Left cardiac atrium (tissue), 4 donors: ENCODE results near the gene WNT16. TPM values are rescaled to one million over a fixed set of nuclear protein-coding genes. Genes with fewer than 3 reads are reported as not detected.

Source experiments
- ATAC-seq, 2 donors: fragments of 200-7000 bp; cut with Tn5 transposase; one replicate each; pipeline ENCODE4 v1.9.1; 2020; ENCODE audit warnings: mild to moderate bottlenecking in 2 of 2, moderate library complexity in 2 of 2
- DNase-seq: peaks from one replicate; pipeline ENCODE4 v3.0.0-alpha.2; 2020
- intact Hi-C, 2 donors: fragments of 100-400 bp; cut with DNase I; formaldehyde crosslinking; loops; one replicate each; pipeline versions ENCODE4 v1.14.1 to v1.15.1; 2022 to 2023
- total RNA-seq, 2 donors: library from RNA; stranded (reverse); fragmentation: NEBNext Ultra II Directional; extraction: Animal tissue kit (Norgen Biotek cat#: 25700); gene quantifications; one replicate each; pipeline ENCODE4 v1.2.1, GENCODE V29; 2021
- donor health status: DM: no; HTN: yes; CAD: no.
- donor health status: DM: no; HTN: yes; CAD: no; lungs with severe emphysema.
- donor health status: DM: yes; HTN: yes; CAD: no.
- donor health status: Dilated cardiomyopathy.

Gene WNT16
- total RNA-seq, 2 donors from 2014 or later, result not detected

GRCh38 chr7:121384265-121384664, 55.5 kb downstream of the WNT16 start:
- intact Hi-C loops, result no loop called here
- DNase-seq (no peak), ATAC-seq (peak; percentile 41 to 77)

GRCh38 chr7:121385056-121385799, 56.4 kb downstream of the WNT16 start:
- ATAC-seq, result no peak
- intact Hi-C loops, result no loop called here
- no peak for DNase-seq

DNA sequence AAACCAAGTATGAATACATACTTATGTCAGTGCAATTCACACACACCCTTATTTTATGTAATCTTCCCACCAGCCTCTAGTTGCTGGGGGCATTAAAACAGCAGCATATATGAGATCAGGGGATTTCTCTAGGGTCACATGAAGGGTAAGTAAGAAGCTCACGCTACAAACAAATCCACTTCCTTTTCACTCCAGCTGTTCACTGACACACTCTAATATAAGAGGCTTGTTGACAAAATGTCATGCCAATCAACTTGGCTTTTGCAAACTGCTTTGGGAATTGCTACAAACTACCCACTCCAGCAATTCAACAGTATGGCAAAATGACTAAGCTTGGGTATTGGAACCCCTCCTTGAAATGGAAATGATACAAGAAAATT, 57.0 kb downstream of the WNT16 start:
- DNase-seq (no peak), ATAC-seq (peak in 1 of 2 donors; percentile 70)
- intact Hi-C loops, result no loop called here

- no peak for ATAC-seq
- intact Hi-C loops, result no loop called here
- DNase-seq, result no peak
These were observed 60.1 kb downstream of the WNT16 start for GRCh38 chr7:121388950-121389349.

DNA sequence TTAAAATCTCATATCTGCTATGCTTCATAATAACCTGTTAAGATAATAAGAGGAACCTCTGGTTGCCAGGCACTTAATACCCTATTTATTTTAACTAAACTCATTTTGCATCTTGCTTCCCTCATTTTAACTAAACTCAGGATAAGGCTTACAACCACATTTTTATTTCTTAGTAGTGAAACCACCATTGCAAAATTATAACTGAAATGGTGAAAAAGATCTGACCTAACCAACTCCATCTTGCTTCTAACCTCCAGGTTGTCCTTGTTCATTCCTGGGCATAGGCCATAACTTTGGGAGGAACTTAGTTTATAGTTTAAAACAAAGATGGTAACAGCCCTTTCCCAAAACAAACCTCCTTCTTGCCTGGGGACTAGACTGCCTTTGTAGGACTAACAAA, 61.3 kb downstream of the WNT16 start:
- intact Hi-C loops, result no loop called here
- no peak for ATAC-seq
- no peak for DNase-seq

GRCh38 chr7:121390617-121391016, 61.8 kb downstream of the WNT16 start:
- intact Hi-C loops, result no loop called here
- DNase-seq, result no peak
- no peak for ATAC-seq

Other genes starting within 250 kb of the WNT16 start
- 10 to 100 TPM; 47.5 to 68.4 TPM for gene FAM3C, start 67.3 kb downstream of the WNT16 start, total RNA-seq